GM10266 (cell line): Measurements from ENCODE around the gene PLLP.

Experiments used
- DNase-seq: peaks from one replicate; pipeline ENCODE4 v3.0.0; 2012; ENCODE audit errors: extremely low spot score
- CTCF ChIP-seq: IDR thresholded peaks from 2 replicates; pipeline ENCODE4 v1.5.1; 2012; ENCODE audit warnings: mild to moderate bottlenecking, low read depth; ENCODE audit not compliant: control insufficient read depth, insufficient read depth; ENCODE audit errors: missing control alignments

Gene PLLP

GRCh38 chr16:57263541-57264351, 20.7 kb downstream of the PLLP start:
- TF ChIP-seq CTCF: no peak
- DNase-seq: no peak

GRCh38 chr16:57262841-57263540, 21.5 kb downstream of the PLLP start:
- TF ChIP-seq CTCF: no peak
- no peak for DNase-seq

- TF ChIP-seq CTCF: no peak
- no peak for DNase-seq
Measured at GRCh38 chr16:57261806-57262205, 22.7 kb downstream of the PLLP start.

- DNase-seq: peak; percentile 58
- no peak for TF ChIP-seq CTCF
Measured at GRCh38 chr16:57260294-57260929, 24.1 kb downstream of the PLLP start.

- no peak for TF ChIP-seq CTCF
- DNase-seq: no peak
Measured at GRCh38 chr16:57258910-57259475, 25.5 kb downstream of the PLLP start.

- no peak for TF ChIP-seq CTCF
- no peak for DNase-seq
Measured at GRCh38 chr16:57258226-57258909, 26.1 kb downstream of the PLLP start.
